HG02852 (cell line): ENCODE measurements around the gene HLA-DMB.
A peak's percentile ranks its signal among the peaks of the same experiment; 100 is the strongest.

Experiments
- ATAC-seq: cut with Tn5 transposase; IDR thresholded peaks from one replicate; pipeline ENCODE4 v1.9.1; 2021; ENCODE audit warnings: mild to moderate bottlenecking, moderate library complexity; ENCODE audit not compliant: unreplicated experiment

The HLA-DMB gene

DNA sequence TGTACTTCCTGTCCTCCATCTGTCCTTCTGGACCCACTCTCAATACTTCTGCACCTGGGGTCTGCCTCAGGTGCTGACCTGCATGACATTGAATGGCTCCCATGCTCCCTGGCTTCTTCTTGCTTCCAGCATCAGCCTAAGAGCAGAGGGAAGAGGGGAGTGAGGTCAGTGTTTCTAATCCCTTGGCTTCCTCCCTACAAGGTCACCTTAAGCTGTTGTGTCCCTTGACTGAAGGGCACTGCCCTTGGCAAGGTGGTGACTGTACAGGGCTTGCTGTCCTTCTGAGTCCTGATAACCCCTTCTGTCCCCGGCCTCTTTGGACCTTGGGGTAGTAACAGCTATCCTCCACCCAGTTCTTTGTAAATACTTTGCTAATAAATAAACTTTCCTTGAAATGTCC lies 9.6 kb downstream of the HLA-DMB start:
- ATAC-seq: no peak

DNA sequence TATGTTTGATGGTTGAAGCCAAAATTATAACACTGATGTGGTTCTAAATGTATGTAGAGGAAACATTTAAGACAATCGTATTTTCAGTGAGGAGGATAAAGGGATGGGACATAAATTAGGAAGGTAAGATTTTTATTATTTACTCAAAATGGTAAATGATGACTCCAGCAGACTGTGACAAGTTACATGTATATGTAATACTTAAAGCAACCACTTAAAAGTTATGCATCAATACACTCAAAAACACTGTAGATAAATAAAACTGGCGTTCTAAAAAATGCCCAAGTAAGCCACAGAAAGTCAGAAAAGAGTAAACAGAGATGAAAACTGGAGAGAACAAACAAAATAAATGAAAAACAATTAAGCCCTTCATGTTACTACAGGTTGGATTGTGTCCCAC lies 18.7 kb downstream of the HLA-DMB start:
- no peak for ATAC-seq

DNA sequence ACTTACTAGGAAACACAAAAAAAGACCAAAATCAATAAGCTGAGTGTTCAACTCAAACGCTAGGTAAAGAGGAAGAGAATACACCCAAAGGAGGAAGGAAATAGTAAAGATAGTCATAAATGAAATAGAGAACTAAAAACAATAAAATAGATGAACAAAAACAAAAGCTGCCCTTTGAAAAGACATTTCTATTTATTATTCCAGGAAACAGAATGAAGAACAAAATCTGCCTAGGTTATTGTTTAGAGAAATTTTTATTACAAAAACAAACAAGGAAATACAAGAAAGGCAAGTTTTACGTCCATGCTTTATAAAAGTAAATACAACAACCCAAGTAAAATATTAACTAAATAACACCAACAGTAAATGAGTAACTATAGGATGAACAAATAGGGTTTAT lies 20.1 kb downstream of the HLA-DMB start:
- ATAC-seq: no peak

- ATAC-seq: no peak
These were observed 27.9 kb downstream of the HLA-DMB start for GRCh38 chr6:32912951-32913350.

- no peak for ATAC-seq
These were observed 31.9 kb downstream of the HLA-DMB start for GRCh38 chr6:32908897-32909296.

DNA sequence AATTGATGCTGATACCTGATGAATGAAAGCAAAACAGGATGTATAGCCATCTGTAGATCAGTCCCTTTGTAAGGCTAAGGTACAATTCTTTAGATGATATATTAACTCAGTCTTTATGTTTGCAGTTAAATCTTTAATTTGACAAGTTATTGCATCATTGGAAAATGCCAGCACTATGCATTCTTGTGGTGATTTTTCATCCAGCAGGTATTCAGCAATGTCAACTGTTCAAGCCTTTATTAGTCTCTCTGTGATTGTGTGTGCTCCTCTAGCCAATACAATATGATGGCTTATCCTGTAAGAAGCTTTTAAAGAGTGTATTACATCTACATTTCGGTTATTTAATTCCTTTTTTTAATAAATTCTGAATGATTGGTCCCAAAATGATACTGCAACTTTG lies 34.3 kb downstream of the HLA-DMB start:
- no peak for ATAC-seq

- ATAC-seq: no peak
These were observed 35.8 kb downstream of the HLA-DMB start for GRCh38 chr6:32905078-32905477.

DNA sequence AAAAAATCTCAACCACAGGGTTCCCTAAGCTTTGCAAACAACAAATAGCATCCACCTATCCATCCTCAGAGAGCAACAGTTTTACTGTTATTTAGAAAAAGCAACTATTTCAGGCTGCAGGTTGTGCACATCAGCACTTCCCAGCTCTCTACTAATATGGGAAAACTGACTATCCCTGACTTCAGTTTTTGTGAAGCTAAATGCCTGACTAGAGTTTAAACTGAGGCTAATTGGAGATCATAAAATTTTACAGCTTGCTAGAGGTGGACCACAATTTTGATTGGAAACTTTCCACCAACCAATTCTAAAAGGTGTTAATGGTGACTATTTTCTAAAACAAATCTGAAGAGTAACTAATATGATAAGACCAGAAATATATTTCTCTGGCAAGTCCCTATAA lies 36.9 kb downstream of the HLA-DMB start:
- no peak for ATAC-seq

- peak; percentile 10 for ATAC-seq
These were observed 45.9 kb downstream of the HLA-DMB start for GRCh38 chr6:32895006-32895345.

DNA sequence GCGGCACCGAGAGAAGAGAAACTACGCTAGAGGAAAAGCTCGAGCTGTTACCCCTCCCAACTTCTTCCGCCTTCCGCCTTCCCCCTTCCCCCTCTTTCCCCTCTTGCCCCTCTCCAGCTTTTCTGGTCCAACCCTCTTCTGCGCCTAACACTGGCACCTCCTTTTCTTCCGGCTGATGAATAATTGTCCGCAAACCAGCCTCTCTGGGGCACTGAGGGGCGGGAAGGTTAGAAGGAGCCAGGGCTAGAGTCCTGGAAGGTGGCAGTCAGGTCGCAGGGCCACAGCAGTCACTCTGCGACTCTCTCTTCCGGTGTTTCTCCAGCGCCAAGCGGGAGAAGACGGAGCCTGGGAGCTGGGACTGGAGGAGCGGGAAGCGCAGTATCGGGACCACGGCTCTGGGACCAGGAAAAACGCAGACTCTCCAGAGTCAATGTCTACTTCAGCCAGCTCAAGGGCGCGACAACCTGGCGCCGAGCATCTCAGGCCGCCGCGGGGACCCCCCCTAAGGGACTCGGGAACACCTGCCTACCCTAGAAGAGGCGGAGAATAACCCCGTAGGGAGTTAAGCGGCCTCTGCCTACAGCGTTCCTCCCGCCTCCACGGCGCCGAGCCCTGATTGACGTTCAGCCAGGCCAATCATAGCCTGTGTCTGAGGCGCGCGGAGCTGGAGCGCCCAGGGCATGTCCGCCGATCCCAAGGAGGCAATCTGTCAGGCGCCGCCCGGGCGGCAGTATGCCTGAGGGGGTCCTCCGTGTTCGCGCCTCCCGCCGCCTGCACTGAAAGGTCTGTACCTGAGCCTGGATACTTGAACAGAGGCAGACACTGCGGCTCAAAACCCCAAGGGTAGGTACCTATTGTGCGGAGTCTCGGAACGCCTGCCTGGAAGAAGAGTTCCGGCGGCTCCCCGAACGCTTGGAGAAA lies 46.5 kb downstream of the HLA-DMB start:
- peak; percentile 98 for ATAC-seq

DNA sequence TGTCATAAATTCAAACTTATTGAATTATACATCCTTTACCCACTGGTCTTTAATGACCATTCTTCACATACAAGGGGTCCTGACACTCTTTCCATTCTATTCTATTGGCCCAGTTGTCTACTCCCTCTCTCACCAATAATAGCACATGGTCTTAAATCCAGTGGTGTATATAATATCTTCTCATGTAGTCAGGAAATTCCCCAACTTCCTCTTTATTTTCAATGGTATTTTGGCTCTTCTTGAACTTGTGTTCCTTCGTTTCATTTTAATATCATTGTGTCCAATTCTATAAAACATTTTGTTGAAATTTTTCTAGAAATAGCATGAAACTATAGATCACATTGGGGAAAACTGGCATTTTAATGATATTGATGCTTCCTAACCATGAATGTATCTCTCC lies 50.0 kb downstream of the HLA-DMB start:
- ATAC-seq: no peak

DNA sequence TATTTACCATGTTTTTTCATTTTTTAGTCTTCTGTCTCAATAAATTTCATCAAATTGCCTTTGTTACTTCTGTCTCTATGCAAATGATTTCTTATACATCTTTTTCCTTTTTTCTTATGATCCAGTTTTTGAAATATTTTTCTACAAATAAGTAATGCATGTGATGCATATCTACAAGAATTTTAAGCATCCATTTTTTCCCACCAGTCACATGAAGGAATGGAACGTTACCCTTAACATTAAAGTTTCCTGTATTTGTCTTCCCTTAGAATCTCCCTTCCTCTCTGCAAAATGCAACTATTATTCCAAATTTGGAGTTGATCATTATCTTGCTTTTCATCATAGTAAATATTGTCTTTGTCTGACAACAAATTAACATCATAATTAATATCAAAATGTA lies 51.3 kb downstream of the HLA-DMB start:
- ATAC-seq: no peak

DNA sequence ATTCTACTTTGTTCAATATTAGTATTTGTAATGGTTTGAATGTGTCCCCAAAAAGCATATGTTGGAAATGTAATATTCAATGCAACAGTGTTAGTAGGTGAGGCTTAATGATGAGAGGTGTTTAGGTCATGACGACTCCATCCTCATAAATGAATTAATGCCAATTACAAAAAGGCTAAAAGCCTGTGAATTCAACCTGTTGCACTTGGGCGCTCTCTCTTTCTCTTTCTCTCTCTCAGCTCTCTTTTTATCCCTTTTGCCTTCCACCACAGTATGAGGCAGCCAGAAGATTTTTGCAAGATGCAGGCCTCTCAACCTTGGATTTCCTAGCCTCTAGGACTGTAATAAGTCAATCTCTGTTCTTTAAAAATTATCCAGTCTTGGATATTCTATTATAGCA lies 52.3 kb downstream of the HLA-DMB start:
- no peak for ATAC-seq

DNA sequence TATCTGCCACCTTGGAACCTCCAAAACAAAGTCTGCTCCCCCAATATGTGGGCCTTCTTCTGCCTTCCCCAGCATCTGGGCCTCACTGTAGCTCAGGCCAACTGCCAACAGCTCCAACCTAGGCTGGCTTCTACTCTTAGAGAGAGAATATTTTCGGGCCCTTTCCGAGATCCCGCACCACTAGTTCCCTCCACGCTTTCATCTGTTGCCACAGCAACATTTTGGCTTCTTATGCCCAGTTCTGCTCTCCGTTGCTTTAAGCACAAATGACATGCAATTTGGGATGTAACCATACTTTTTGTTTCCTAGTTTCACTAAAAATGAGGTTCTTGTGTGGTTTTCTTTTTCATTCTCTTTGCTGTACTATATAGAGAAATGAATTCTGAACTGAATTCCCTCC lies 53.2 kb downstream of the HLA-DMB start:
- no peak for ATAC-seq

DNA sequence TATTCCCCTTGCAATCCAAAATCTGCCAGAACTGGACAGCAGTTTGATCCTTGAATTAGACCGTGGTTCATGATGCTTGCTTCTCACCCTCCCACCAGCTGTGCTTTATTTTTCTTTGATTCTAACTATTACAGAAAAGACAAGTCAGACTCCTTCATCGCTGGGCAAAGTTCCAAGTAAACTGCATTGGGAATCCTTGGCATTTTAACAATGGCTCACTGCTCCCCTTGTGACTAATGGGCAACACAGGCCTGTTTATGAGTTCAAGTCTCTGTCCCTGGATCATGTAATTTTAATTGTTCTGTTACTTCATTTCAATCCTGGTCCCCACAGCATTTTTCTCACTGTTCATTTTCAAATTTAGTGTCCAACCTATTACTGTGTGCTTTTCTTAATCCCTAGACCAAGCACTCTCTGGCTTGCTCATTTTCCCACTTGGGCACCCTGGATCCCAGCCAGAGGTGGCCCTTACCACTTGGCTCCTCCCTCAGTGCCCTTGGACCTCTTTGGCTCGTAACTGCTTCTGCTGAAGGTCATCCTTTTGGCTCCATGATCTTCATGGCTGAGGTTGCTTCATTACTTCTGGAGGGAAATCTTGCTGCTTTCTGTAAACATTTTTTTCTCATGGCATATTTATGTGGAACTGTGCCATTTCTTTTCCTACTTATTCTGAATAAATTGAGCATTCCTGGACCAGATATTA lies 54.0 kb downstream of the HLA-DMB start:
- no peak for ATAC-seq

DNA sequence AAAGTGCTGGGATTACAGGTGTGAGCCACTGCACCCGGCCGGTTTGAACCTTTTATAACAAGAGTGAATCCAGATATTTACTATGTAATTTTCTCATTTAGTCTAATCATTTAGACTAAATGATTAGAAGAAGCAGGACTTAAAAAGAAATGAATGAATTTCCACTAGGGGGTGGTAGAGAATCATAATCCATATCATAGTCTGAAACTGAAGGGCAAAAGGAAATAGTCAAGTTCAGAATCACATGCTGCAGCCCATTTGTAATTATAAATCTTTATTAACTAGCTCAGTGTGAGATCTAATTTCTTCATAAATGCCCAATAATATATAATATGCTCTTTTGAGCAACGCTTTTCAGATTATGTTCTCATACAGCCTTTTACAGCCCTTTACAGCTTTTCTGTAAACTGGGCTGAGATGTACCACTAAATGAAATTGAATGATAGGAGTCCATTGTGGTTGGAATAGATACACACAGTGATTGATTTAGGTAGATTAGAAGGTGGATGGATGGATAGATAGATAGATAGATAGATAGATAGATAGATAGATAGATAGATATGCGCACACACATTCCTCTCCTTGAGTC lies 55.0 kb downstream of the HLA-DMB start:
- ATAC-seq: no peak
